Left lung (tissue), 10 donors: ENCODE data around the gene SOD1. TPM values are rescaled to one million over a fixed set of nuclear protein-coding genes. Genes with fewer than 3 reads are reported as not detected.
"Not testable (repeated sequence)": the region's sequence is repeated elsewhere in the genome, so short reads cannot be mapped to it uniquely, and the experiment has no call there.

ENCODE experiments used
- ATAC-seq: fragments of 200-7000 bp; cut with Tn5 transposase; one replicate; pipeline ENCODE4 v1.9.1; 2020; ENCODE audit warnings: moderate library complexity
- DNase-seq, 4 donors: peaks; one replicate each; pipeline ENCODE4 v3.0.0-alpha.2; 2013 to 2020
- H3K27ac ChIP-seq, 2 donors: fragments of 200-600 bp; sonication (generic) in 1 of 2; one replicate each; pipeline versions ENCODE4 v1.5.0 to v1.8.0; 2020 to 2021
- H3K27me3 ChIP-seq, 2 donors: fragments of 200-600 bp; sonication (generic) in 1 of 2; one replicate each; pipeline versions ENCODE4 v1.5.0 to v1.8.0; 2020 to 2021
- H3K36me3 ChIP-seq, 2 donors: fragments of 200-600 bp; sonication (generic) in 1 of 2; one replicate each; pipeline versions ENCODE4 v1.5.0 to v1.8.0; 2020 to 2021
- H3K4me1 ChIP-seq, 2 donors: fragments of 200-600 bp; one replicate each; pipeline ENCODE4 v1.8.0; 2021
- H3K4me3 ChIP-seq, 2 donors: fragments of 200-600 bp; sonication (generic) in 1 of 2; one replicate each; pipeline versions ENCODE4 v1.5.0 to v1.8.0; 2020 to 2021; ENCODE audit warnings: mild to moderate bottlenecking in 1 of 2
- H3K9me3 ChIP-seq, 2 donors: fragments of 200-600 bp; sonication (generic) in 1 of 2; one replicate each; pipeline versions ENCODE4 v1.5.0 to v1.8.0; 2020 to 2021
- CTCF ChIP-seq, 2 donors: fragments of 200-600 bp; sonication (generic) in 1 of 2; IDR thresholded peaks; one replicate each; pipeline versions ENCODE4 v1.5.0 to v1.8.0; 2021; ENCODE audit warnings: antibody characterized with exemption in 2 of 2
- intact Hi-C, 2 donors: fragments of 100-400 bp; cut with DNase I; formaldehyde crosslinking; loops; one replicate each; pipeline versions ENCODE4 v1.11.2 to v1.14.2; 2022
- polyA plus RNA-seq, 6 donors: library from polyadenylated mRNA; unstranded; fragments of 120-200 nt; gene quantifications; one replicate each; pipeline ENCODE4 v1.2.1, GENCODE V29; 2013; ENCODE audit not compliant: insufficient read length in 6 of 6
- total RNA-seq, 2 donors: library from RNA; stranded (reverse); fragmentation: NEBNext Ultra II Directional; extraction: Animal tissue kit (Norgen Biotek cat#: 25700); gene quantifications; one replicate each; pipeline ENCODE4 v1.2.1, GENCODE V29; 2021
- donor health status: DM: no; HTN: yes; CAD: no.
- donor health status: DM: no; HTN: no; CAD: no.

Gene SOD1
- total and polyA plus RNA-seq, 8 donors, result 142 to 227 (median 217) TPM

- Histone ChIP-seq H3K4me1 (no peaks in the 10 kb centered on the region), H3K9me3 (peaks cover 0 to 1% of the 10 kb centered on the region in 2 donors), H3K27ac (no peak overlapping the region), H3K36me3 (no peaks in the 10 kb centered on the region), H3K27me3 (no peaks in the 10 kb centered on the region), H3K4me3 (no peak overlapping the region)
- ATAC-seq, result no peak
- intact Hi-C loops, result no loop called here
- no peak for DNase-seq
- TF ChIP-seq CTCF (IDR thresholded peaks at IDR 0.05), result no peak
These were observed 35.3 kb upstream of the SOD1 start for GRCh38 chr21:31624181-31624580.

- ATAC-seq, result no peak
- Histone ChIP-seq H3K36me3 (no peaks in the 10 kb centered on the region), H3K4me3 (no peak overlapping the region), H3K9me3 (no peaks in the 10 kb centered on the region), H3K4me1 (no peaks in the 10 kb centered on the region), H3K27me3 (no peaks in the 10 kb centered on the region), H3K27ac (no peak overlapping the region)
- DNase-seq, result no peak
- no peak for TF ChIP-seq CTCF (IDR thresholded peaks at IDR 0.05)
- intact Hi-C loops, result no loop called here
These were observed 34.5 kb upstream of the SOD1 start for GRCh38 chr21:31624961-31625491.

GRCh38 chr21:31629972-31630711, 29.4 kb upstream of the SOD1 start:
- peak; percentile 87 for ATAC-seq

GRCh38 chr21:31631881-31632280, 27.6 kb upstream of the SOD1 start:
- H3K36me3 ChIP-seq, intact Hi-C loops, H3K4me3 ChIP-seq: not testable (repeated sequence)

More at GRCh38 chr21:31629972-31630711, 29.4 kb upstream of the SOD1 start:
- DNase-seq, result peak in 1 of 4 donors; percentile 46
- TF ChIP-seq CTCF (IDR thresholded peaks at IDR 0.05), result no peak
- H3K27ac ChIP-seq, result no peak overlapping the region
- no peaks in the 10 kb centered on the region for H3K36me3 ChIP-seq
- H3K27me3 ChIP-seq, result no peaks in the 10 kb centered on the region
- no peaks in the 10 kb centered on the region for H3K4me1 ChIP-seq
- no peaks in the 10 kb centered on the region for H3K9me3 ChIP-seq
- no peak overlapping the region for H3K4me3 ChIP-seq
- intact Hi-C loops, result no loop called here

GRCh38 chr21:31634993-31635392, 24.5 kb upstream of the SOD1 start:
- no peak overlapping the region for H3K27ac ChIP-seq
- H3K36me3 ChIP-seq, result no peaks in the 10 kb centered on the region
- no peak for TF ChIP-seq CTCF (IDR thresholded peaks at IDR 0.05)
- ATAC-seq, result no peak
- H3K4me3 ChIP-seq, result no peak overlapping the region
- intact Hi-C loops, result no loop called here
- DNase-seq, result no peak
- H3K9me3 ChIP-seq, result peaks cover 0 to 9% of the 10 kb centered on the region in 2 donors
- no peaks in the 10 kb centered on the region for H3K4me1 ChIP-seq
- no peaks in the 10 kb centered on the region for H3K27me3 ChIP-seq

More at GRCh38 chr21:31631881-31632280, 27.6 kb upstream of the SOD1 start:
- ATAC-seq, DNase-seq, H3K9me3 ChIP-seq, H3K27ac ChIP-seq, H3K27me3 ChIP-seq, H3K4me1 ChIP-seq: not testable (repeated sequence)
